ENCODE measurements around the gene FFAR1.

- TF ChIP-seq POLR2A (IDR thresholded peaks at IDR 0.05) = no peak
- TF ChIP-seq, protein P1, sequence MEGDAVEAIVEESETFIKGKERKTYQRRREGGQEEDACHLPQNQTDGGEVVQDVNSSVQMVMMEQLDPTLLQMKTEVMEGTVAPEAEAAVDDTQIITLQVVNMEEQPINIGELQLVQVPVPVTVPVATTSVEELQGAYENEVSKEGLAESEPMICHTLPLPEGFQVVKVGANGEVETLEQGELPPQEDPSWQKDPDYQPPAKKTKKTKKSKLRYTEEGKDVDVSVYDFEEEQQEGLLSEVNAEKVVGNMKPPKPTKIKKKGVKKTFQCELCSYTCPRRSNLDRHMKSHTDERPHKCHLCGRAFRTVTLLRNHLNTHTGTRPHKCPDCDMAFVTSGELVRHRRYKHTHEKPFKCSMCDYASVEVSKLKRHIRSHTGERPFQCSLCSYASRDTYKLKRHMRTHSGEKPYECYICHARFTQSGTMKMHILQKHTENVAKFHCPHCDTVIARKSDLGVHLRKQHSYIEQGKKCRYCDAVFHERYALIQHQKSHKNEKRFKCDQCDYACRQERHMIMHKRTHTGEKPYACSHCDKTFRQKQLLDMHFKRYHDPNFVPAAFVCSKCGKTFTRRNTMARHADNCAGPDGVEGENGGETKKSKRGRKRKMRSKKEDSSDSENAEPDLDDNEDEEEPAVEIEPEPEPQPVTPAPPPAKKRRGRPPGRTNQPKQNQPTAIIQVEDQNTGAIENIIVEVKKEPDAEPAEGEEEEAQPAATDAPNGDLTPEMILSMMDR (IDR thresholded peaks at IDR 0.05) = no peak
Observed at GRCh38 chr19:35355791-35356460, 8.2 kb downstream of the FFAR1 start.
